Suprapubic skin (tissue), 4 donors: ENCODE measurements around the gene BCL11A. TPM values are rescaled to one million over a fixed set of nuclear protein-coding genes. Genes with fewer than 3 reads are reported as not detected.

ENCODE experiments used
- DNase-seq, 2 donors: peaks; one replicate each; pipeline ENCODE4 v3.0.0-alpha.2; 2019; ENCODE audit warnings: low spot score in 2 of 2
- H3K27ac ChIP-seq: fragments of 200-600 bp; sonication (generic); one replicate; pipeline ENCODE4 v1.5.1; 2019
- H3K27me3 ChIP-seq: fragments of 200-600 bp; sonication (generic); one replicate; pipeline ENCODE4 v1.5.1; 2019
- H3K36me3 ChIP-seq: fragments of 200-600 bp; sonication (generic); one replicate; pipeline ENCODE4 v1.5.1; 2019
- H3K4me1 ChIP-seq: fragments of 200-600 bp; sonication (generic); one replicate; pipeline ENCODE4 v1.5.1; 2019
- H3K4me3 ChIP-seq: fragments of 200-600 bp; sonication (generic); one replicate; pipeline ENCODE4 v1.5.1; 2019; ENCODE audit warnings: mild to moderate bottlenecking
- H3K9me3 ChIP-seq: fragments of 200-600 bp; sonication (generic); one replicate; pipeline ENCODE4 v1.5.1; 2019
- EP300 ChIP-seq: sonication (generic); formaldehyde crosslinking; IDR thresholded peaks from one replicate; pipeline ENCODE4 v1.6.1; 2017; ENCODE audit warnings: antibody characterized with exemption
- POLR2A ChIP-seq, 2 donors: fragments of 450-650 bp; IDR thresholded peaks; one replicate each; pipeline ENCODE4 v1.6.1; 2017; ENCODE audit warnings: antibody characterized with exemption in 2 of 2, mild to moderate bottlenecking in 2 of 2, moderate library complexity in 2 of 2
- POLR2AphosphoS5 ChIP-seq, 3 donors: sonication (generic); formaldehyde crosslinking; IDR thresholded peaks; one replicate each; pipeline ENCODE4 v1.6.1; 2017; ENCODE audit warnings: antibody characterized with exemption in 3 of 3
- WGBS: methylation state at CpG from one replicate; pipeline ENCODE4 v1.1.5; 2018; 5-methylcytosine and 5-hydroxymethylcytosine counted together
- total RNA-seq, 4 donors: library from RNA; depleted of rRNA; stranded (reverse); fragments of >200 nt; gene quantifications; one replicate each; pipeline ENCODE4 v1.1.0, GENCODE V29; 2016
- TF ChIP-seq, protein P1 (sequence below), 2 donors: fragments of 200-600 bp in 1 of 2; fragments of 450-650 bp in 1 of 2; sonication (generic) in 1 of 2; IDR thresholded peaks; one replicate each; pipeline ENCODE4 v1.5.1; 2016 to 2019; ENCODE audit warnings: antibody characterized with exemption in 2 of 2, mild to moderate bottlenecking in 1 of 2, moderate library complexity in 1 of 2

The BCL11A gene
- total RNA-seq, 4 donors from 2014 or later, result 67.1 to 222 (median 113) TPM

DNA sequence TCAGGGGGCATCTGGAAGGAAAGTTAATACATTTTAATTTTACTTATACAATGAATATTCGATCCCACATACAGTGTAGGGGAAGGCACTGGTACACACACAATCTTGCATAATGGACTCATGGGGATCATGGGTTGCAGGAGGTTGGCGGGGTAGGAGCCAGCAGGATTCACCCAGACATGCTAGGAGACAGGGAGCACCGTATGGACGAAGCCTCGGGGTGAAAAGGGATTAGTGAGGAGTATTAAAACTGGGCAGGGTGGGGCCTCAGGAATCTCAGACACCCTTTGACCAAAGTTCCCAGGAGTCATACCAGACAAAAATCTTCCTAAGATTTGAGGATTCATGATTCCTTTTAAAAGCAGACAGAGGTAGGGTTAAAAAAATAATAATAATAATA lies 140.8 kb downstream of the BCL11A start:
- no peak for DNase-seq
- TF ChIP-seq, protein P1, sequence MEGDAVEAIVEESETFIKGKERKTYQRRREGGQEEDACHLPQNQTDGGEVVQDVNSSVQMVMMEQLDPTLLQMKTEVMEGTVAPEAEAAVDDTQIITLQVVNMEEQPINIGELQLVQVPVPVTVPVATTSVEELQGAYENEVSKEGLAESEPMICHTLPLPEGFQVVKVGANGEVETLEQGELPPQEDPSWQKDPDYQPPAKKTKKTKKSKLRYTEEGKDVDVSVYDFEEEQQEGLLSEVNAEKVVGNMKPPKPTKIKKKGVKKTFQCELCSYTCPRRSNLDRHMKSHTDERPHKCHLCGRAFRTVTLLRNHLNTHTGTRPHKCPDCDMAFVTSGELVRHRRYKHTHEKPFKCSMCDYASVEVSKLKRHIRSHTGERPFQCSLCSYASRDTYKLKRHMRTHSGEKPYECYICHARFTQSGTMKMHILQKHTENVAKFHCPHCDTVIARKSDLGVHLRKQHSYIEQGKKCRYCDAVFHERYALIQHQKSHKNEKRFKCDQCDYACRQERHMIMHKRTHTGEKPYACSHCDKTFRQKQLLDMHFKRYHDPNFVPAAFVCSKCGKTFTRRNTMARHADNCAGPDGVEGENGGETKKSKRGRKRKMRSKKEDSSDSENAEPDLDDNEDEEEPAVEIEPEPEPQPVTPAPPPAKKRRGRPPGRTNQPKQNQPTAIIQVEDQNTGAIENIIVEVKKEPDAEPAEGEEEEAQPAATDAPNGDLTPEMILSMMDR (IDR thresholded peaks at IDR 0.05), result no peak
- TF ChIP-seq POLR2AphosphoS5 (IDR thresholded peaks at IDR 0.05), result no peak
- no peak for TF ChIP-seq EP300
- TF ChIP-seq POLR2A (IDR thresholded peaks at IDR 0.05), result no peak
- Histone ChIP-seq H3K36me3 (no peaks in the 10 kb centered on the region), H3K27ac (no peak overlapping the region), H3K4me1 (peaks cover 5% of the 10 kb centered on the region), H3K4me3 (no peak overlapping the region), H3K9me3 (no peaks in the 10 kb centered on the region), H3K27me3 (no peaks in the 10 kb centered on the region)
- WGBS, result 63% methylated on average over 5 of the region's 5 CpGs

DNA sequence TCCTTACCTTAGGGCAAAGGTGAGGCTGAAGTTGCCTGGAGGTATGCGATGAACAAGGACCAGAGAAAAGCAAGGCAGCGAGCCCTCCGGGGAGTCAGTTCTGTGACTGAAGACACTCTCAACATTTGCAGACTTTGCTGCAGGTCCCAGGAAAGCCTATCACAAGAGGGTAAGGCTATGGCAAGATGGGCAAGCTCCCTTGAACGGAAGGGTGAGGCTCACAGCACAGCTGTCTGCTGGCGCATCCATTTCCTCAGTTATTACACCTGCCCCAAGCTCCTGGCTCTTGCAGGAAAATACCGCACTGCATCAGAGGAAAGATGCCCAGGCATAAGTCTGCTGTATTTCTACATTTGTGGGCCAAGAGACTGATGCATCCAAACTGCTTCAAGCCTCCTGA lies 141.4 kb downstream of the BCL11A start:
- WGBS, result 86% methylated on average over 6 of the region's 6 CpGs
- H3K36me3 ChIP-seq, result no peaks in the 10 kb centered on the region
- TF ChIP-seq, protein P1 (IDR thresholded peaks at IDR 0.05), result no peak
- TF ChIP-seq EP300, result no peak
- TF ChIP-seq POLR2A (IDR thresholded peaks at IDR 0.05), result no peak
- TF ChIP-seq POLR2AphosphoS5 (IDR thresholded peaks at IDR 0.05), result no peak
- no peak overlapping the region for H3K4me3 ChIP-seq
- no peaks in the 10 kb centered on the region for H3K9me3 ChIP-seq
- no peaks in the 10 kb centered on the region for H3K27me3 ChIP-seq
- H3K27ac ChIP-seq, result no peak overlapping the region
- DNase-seq, result no peak
- H3K4me1 ChIP-seq, result peaks cover 5% of the 10 kb centered on the region

DNA sequence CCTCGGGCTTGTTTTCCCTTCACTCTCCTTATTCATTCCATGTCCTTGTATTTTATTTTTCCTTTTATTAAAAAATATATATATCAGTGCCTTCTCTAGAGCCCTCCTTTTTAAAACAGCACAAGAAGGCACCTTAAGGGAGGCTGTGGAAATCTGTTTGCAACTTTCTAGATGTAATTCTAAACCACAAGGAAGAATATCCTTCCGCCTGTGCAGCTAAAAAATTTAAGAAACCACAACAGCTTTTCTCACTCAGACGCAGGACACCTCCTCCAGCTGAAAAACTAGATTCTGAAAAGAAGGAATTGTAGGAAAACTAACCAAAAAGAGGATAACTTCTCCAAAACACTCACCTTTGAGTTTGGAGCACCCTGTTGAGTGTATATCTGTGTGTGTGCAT lies 142.2 kb downstream of the BCL11A start:
- WGBS, result 49% methylated on average over 3 of the region's 3 CpGs
- H3K4me1 ChIP-seq, result peaks cover 5% of the 10 kb centered on the region
- TF ChIP-seq POLR2AphosphoS5 (IDR thresholded peaks at IDR 0.05), result no peak
- TF ChIP-seq EP300, result no peak
- TF ChIP-seq, protein P1 (IDR thresholded peaks at IDR 0.05), result no peak
- no peak for TF ChIP-seq POLR2A (IDR thresholded peaks at IDR 0.05)

DNA sequence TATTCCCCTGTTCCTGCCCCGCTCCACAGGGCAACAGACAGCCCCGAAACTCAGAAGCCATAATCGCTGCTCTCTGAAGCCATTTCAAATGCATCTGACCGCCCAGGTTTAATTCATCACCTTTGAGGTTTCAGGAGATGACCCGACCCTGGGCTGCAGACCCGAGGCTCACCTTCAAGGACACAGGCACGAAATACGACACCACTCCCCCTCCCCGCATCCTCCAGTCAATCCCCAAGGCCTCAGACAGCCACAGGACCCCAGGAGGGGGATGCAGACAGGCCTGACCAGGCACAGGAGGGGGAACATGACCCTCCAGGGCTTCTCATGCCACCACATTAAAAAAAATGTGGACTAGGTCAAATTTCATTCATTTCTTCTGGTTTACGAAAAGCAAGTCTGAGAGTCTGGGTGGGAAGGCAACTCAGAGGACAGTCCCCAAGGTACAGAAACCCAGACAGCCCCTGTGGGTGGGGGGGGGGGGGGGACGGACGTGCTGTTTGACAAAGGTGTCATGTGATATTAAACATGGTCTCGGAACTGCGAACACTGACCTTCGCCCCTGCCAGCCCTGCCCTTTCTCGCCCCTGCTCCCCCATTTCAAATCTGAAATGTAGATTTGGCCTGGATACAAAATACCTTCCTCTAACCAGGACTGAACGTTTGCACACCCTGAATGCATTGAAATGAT lies 142.9 kb downstream of the BCL11A start:
- TF ChIP-seq, protein P1 (IDR thresholded peaks at IDR 0.05), result no peak
- TF ChIP-seq POLR2A (IDR thresholded peaks at IDR 0.05) (no peak), POLR2AphosphoS5 (IDR thresholded peaks at IDR 0.05) (no peak), EP300 (no peak)
- no peak for DNase-seq
- Histone ChIP-seq H3K27me3 (no peaks in the 10 kb centered on the region), H3K36me3 (no peaks in the 10 kb centered on the region), H3K4me1 (peaks cover 5% of the 10 kb centered on the region), H3K27ac (no peak overlapping the region), H3K4me3 (no peak overlapping the region), H3K9me3 (no peaks in the 10 kb centered on the region)
- WGBS, result 85% methylated on average over 15 of the region's 17 CpGs

More for the DNA sequence above, 142.2 kb downstream of the BCL11A start:
- no peak for DNase-seq
- no peak overlapping the region for H3K4me3 ChIP-seq
- H3K9me3 ChIP-seq, result no peaks in the 10 kb centered on the region
- no peaks in the 10 kb centered on the region for H3K27me3 ChIP-seq
- no peaks in the 10 kb centered on the region for H3K36me3 ChIP-seq
- H3K27ac ChIP-seq, result no peak overlapping the region

DNA sequence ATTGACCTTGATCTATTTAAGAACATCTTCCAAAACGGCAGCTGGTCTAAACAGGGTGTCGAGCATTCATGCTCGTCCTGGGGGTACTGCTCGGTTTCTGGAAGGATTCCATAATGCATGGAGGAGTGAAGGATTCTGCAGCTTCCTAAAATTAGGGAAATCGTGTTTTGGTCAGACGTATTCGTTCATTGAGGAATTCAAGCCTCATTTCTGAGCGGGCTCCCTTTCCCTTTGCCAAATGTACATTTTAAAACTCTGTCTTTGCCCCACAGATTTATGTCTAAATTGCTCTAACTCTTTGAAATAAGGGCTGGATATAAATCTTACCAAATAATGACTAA lies 144.0 kb downstream of the BCL11A start:
- H3K27ac ChIP-seq, result no peak overlapping the region

More for the DNA sequence above, 144.0 kb downstream of the BCL11A start:
- Histone ChIP-seq H3K36me3 (no peaks in the 10 kb centered on the region), H3K27me3 (no peaks in the 10 kb centered on the region), H3K4me1 (peaks cover 5% of the 10 kb centered on the region), H3K9me3 (no peaks in the 10 kb centered on the region), H3K4me3 (no peak overlapping the region)
- DNase-seq, result no peak
- WGBS, result 73% methylated on average over 8 of the region's 8 CpGs
- TF ChIP-seq EP300 (no peak), POLR2AphosphoS5 (IDR thresholded peaks at IDR 0.05) (no peak), POLR2A (IDR thresholded peaks at IDR 0.05) (no peak)
- TF ChIP-seq, protein P1 (IDR thresholded peaks at IDR 0.05), result no peak
